GM12873 (cell line): Measurements from ENCODE around the gene DBET.
"Not testable (repeated sequence)": the region's sequence is repeated elsewhere in the genome, so short reads cannot be mapped to it uniquely, and the experiment has no call there.

Experiments used
- CTCF ChIP-seq: IDR thresholded peaks from 2 replicates; pipeline ENCODE4 v1.5.1; 2012; ENCODE audit warnings: low read depth, mild to moderate bottlenecking, moderate library complexity, low read length, control low read depth; ENCODE audit not compliant: insufficient read depth; ENCODE audit errors: missing control alignments

Gene DBET

DNA sequence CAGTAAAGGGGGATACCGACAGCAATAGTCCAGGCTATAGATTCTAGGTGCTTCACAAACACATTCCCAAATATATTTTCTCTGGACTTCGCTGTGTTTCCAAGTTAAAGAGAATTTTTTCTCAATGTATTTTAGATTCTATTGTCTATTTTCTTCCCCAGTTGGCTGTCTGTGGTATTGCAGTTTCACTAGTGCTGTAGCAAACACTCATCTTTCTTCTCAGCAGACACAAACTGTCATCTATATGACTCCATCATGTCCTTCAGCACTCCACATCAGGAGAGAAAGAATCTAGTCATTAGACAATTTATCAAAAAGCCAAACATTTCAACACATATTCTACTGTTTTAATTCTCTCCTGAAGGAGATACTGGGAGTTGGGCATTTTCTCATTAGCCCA is at the start of gene DBET:
TSS of gene DBET (plus strand) at position 161 of the 400 bp plus-strand sequence.
- TF ChIP-seq CTCF = not testable (repeated sequence)

- TF ChIP-seq CTCF = no peak
These were observed 49.3 kb upstream of the DBET start for GRCh38 chr4:190014771-190015537.

DNA sequence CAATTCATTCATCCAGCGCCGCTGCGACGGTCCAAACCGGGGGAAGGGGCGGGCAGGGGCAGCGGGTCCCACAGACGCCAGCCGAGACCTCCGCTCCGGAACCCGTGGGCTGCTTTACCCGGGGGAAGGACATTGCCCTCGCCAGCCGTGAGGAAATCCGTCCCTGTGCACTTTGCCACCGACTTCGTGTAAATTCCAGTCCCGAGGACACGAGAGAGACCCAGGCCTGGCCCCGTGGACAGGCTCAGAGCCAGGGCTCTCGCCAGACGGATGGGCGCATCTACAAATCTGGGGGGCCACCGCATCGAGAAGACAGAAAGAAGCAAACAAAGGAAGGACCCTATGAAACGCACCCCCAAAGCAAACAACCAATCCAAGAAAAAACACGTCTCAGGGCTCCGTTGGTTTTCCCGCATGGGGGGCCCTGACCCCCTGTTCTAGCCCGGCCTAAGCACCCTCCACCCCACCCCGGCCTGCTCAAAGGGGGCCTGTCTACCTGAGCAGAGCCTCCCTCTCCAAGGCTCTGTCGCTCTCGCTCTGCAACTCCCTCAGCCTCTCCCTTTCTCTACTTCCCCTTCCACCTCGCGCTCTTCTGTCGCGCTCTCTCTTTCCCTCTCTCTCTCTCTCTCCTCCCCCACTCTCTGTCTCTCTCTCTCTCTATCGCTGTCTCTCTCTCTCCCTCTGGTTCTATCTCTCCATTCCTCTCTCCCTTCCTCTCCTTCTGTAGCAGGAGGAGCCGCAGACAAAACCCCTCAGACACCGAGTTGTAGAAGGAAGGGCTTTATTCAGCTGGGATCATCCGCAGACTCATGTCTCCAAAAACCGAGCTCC is 48.5 kb upstream of the DBET start:
- no peak for TF ChIP-seq CTCF

DNA sequence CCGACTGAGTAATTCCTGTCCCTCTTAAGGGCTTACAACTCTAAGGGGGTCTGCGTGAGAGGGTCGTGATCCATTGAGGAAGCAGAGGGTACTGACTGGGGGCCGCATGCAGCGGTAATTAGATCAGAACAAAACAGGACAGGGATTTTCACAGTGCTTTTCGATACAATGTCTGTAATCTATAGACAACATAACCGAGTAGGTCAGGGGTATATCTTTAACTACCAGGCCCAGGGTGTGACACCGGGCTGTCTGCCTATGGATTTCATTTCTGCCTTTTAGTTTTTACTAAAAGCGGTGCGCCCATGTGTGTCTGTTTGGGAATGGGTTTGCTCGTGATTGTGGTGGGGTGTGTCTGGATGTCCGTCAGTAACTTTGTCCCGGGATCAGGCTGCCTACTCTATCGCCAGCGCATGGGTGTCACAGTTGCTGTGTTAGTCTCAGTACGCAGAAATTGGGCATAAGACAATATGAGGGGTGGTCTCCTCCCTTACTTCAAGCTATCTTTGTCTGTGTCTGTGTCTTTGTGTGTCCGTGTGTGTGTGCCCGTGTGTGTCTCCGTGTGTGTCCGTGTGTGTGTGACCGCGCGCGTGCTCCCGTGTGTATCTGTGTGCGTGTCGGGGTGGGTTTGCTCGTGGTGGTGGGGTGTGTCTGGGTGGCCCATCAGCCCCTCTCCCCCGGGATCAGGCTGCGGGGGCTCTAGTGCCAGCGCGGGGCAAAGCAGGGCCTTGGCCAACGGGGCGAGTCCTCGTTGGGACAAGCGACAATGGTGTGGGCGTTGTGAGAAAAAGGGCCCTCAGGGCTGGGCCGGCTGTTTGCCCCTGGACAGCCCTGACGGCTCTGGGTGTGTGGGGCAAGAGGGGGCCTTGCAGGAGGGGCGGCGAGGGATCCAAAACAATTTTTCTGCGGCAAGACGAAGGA is 47.7 kb upstream of the DBET start:
- no peak for TF ChIP-seq CTCF

GRCh38 chr4:190017357-190018200 is 46.7 kb upstream of the DBET start:
- no peak for TF ChIP-seq CTCF

DNA sequence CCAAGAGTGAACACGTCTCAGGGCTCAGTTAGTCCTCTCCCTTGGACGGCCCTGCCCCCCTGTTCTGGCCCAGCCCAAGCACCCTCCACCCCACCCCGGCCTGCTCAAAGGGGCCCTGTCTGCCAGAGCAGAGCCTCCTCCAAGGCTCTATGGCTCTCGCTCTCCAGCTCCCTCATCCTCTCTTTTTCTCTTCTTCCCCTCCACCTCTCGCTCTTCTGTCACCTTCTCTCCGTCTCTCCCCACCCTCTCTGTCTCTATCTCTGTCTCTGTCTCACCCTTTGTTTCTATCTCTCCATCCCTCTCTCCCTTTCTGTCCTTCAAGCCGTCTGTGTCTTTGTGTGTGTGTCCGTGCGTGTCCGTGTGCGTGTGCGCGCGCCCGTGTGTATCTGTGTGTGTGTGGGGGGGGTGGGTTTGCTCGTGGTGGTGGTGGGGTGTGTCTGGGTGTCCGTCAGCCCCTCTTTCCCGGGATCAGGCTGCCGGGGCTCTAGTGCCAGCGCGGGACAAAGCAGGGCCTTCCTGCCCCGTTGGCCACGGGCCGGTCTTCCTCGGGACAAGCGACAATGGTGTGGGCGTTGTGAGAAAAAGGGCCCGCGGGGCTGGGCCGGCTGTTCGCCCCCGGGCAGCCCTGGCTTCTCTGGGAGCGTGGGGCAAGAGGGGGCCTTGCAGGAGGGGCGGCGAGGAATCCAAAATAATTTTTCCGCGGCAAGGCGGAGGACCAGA is 45.9 kb upstream of the DBET start:
- TF ChIP-seq CTCF = no peak
